K562 (cell line): Measurements from ENCODE around the gene CORO6. TPM values are rescaled to one million over a fixed set of nuclear protein-coding genes. Genes with fewer than 3 reads are reported as not detected.

Experiments
- ATF7 ChIP-seq: fragments of 450-650 bp; IDR thresholded peaks from 2 replicates; pipeline ENCODE4 v1.7.1; 2014; ENCODE audit warnings: mild to moderate bottlenecking, moderate library complexity
- GATAD2B ChIP-seq: fragments of 450-650 bp; IDR thresholded peaks from 2 replicates; pipeline ENCODE4 v1.6.1; 2017; ENCODE audit warnings: mild to moderate bottlenecking, borderline replicate concordance
- HMGN3 ChIP-seq: IDR thresholded peaks from 2 replicates; pipeline ENCODE4 v1.6.1; 2011; ENCODE audit warnings: borderline replicate concordance, low read depth, mild to moderate bottlenecking, mixed read lengths, low read length; ENCODE audit not compliant: insufficient read length; ENCODE audit errors: extremely low read depth
- KLF1 ChIP-seq: fragments of 450-650 bp; IDR thresholded peaks from 2 replicates; pipeline ENCODE4 v1.6.1; 2016; ENCODE audit warnings: missing genetic modification characterization, missing compliant biosample characterization
- NONO ChIP-seq, 2 experiments: fragments of 200-400 bp in 1 of 2; fragments of 450-650 bp in 1 of 2; formaldehyde crosslinking in 1 of 2; IDR thresholded peaks; 2 replicates each; pipeline ENCODE4 v1.6.1; 2017; ENCODE audit warnings: low read depth in 2 of 2, mild to moderate bottlenecking in 2 of 2, moderate library complexity in 2 of 2, low read length in 1 of 2
- NR2C2 ChIP-seq, 2 experiments: fragments of 200-800 bp in 1 of 2; sonication (Bioruptor generic) in 1 of 2; sonication (generic) in 1 of 2; formaldehyde crosslinking in 1 of 2; IDR thresholded peaks; 2 replicates each; pipeline versions ENCODE4 v1.6.1 to v1.8.0; 2016 to 2022; ENCODE audit warnings: mild to moderate bottlenecking in 1 of 2, missing compliant biosample characterization in 1 of 2, missing genetic modification characterization in 1 of 2, missing genetic modification reagents in 1 of 2
- PHB ChIP-seq: fragments of 250-450 bp; sonication (Bioruptor Pico); IDR thresholded peaks from 2 replicates; pipeline ENCODE4 v1.5.0; 2021
- RBFOX2 ChIP-seq: fragments of 200-400 bp; formaldehyde crosslinking; IDR thresholded peaks from 2 replicates; pipeline ENCODE4 v1.6.1; 2017; ENCODE audit warnings: low read depth, mild to moderate bottlenecking, low read length, moderate library complexity
- ZBTB7A ChIP-seq: IDR thresholded peaks from 2 replicates; pipeline ENCODE4 v1.6.1; 2011; ENCODE audit warnings: low read depth, mild to moderate bottlenecking, low read length, moderate library complexity, borderline replicate concordance; ENCODE audit not compliant: control insufficient read depth
- ZNF143 ChIP-seq: sonication (generic); formaldehyde crosslinking; IDR thresholded peaks from 2 replicates; pipeline ENCODE4 v1.9.0; 2022; ENCODE audit warnings: mild to moderate bottlenecking, missing genetic modification reagents
- ZNF175 ChIP-seq: fragments of 200-800 bp; sonication (Bioruptor generic); IDR thresholded peaks from 2 replicates; pipeline ENCODE4 v1.6.1; 2016; ENCODE audit warnings: low read depth, mild to moderate bottlenecking, missing genetic modification characterization, missing compliant biosample characterization
- ZNF347 ChIP-seq: fragments of 450-650 bp; formaldehyde crosslinking; IDR thresholded peaks from 2 replicates; pipeline ENCODE4 v1.4.0; 2020; ENCODE audit warnings: low read depth, mild to moderate bottlenecking, moderate library complexity
- ZNF668 ChIP-seq: fragments of 250-450 bp; sonication (Bioruptor Pico); IDR thresholded peaks from 2 replicates; pipeline ENCODE4 v1.8.0; 2022; ENCODE audit warnings: mild to moderate bottlenecking, inconsistent platforms
- polyA plus RNA-seq, 8 experiments: library from polyadenylated mRNA; depleted of rRNA in 4 of 8; stranded (reverse) in 5 of 8; unstranded in 3 of 8; fragments of >200 nt; fragmentation: Nextera tagmentation in 2 of 8; fragmentation: Illumina TruSeq in 1 of 8; extraction: Ambion mirVana in 2 of 8; extraction: Trizol in 1 of 8; gene quantifications; 2 replicates each; pipeline versions ENCODE4 v1.2.1 to v1.2.3, GENCODE V29; 2011 to 2014; ENCODE audit warnings: inconsistent platforms in 1 of 8, missing spikeins in 1 of 8
- total RNA-seq, 7 experiments: library from RNA; depleted of rRNA in 6 of 7; stranded (reverse); fragments of >200 nt in 6 of 7; fragmentation: Illumina TruSeq in 2 of 7; extraction: Trizol in 2 of 7; gene quantifications; 2 replicates each; pipeline versions ENCODE4 v1.2.1 to v1.2.3, GENCODE V29; 2011 to 2021; ENCODE audit warnings: low replicate concordance in 1 of 7
- TF ChIP-seq, protein P1 (sequence below), 2 experiments: IDR thresholded peaks; 2 replicates each; pipeline ENCODE4 v1.6.1; 2011; ENCODE audit warnings: borderline replicate concordance in 1 of 2, control low read depth in 1 of 2, low read depth in 1 of 2, low read length in 1 of 2, mild to moderate bottlenecking in 1 of 2, mixed read lengths in 1 of 2, moderate library complexity in 1 of 2; ENCODE audit not compliant: insufficient read depth in 1 of 2, insufficient read length in 1 of 2, poor library complexity in 1 of 2, severe bottlenecking in 1 of 2; ENCODE audit errors: extremely low read depth in 1 of 2
- TF ChIP-seq, protein P2 (sequence below): fragments of 200-800 bp; sonication (Bioruptor generic); IDR thresholded peaks from 2 replicates; pipeline ENCODE4 v1.6.1; 2017; ENCODE audit warnings: missing genetic modification characterization, missing compliant biosample characterization
- TF ChIP-seq, protein P3 (sequence below): sonication (generic); formaldehyde crosslinking; IDR thresholded peaks from 2 replicates; pipeline ENCODE4 v1.8.0; 2022; ENCODE audit warnings: mild to moderate bottlenecking, missing genetic modification reagents

CORO6 gene
- total and polyA plus RNA-seq, 9 of the 15 experiments (the other 6 are each of a cell fraction or from before 2014, with no cell fraction given) = 0.04 to 11.9 (median 2.4) TPM

DNA sequence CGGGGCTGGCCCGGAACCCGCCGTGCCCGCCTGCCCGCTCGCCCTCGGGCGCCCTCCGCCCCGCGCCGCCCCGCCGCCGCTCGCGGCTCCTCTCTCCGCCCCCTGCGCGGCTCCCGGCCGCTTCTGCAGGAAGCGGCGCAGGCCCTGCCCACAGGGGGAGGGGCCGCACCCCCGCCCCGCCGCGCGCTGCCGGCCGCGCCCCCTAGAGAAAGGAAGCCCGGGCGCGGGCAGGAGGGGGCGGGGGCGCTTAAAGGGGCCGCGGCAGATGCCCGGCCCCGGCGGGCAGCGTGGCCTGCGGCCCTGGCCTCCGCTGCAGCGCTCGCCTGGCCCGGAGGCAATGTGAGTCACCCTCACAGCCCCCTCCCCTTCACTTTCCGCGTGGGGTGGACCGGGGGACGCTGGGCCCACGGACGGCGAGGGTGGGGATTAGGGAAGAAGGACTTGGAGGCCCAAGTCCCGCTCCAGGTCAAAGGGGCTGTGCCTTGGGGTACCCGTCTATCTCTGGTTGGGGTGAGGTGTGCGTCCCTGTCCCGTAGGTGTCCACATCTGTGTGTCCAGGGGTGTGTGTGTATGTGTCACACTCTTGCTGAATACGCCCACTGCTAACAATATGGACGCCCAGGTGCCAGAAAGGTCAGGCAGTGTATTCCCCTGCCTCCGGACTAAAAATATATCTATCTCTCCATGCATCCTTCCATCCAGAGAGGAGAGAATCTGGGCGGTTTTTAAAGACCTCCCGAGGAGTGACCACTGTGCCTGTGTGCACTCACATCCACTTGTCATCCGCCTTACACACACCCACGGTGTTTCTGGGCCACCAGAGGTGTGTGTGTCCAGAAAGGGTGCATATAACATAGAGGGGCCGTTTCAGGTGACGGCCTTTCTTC lies 32.9 kb downstream of the CORO6 start, which contains the start of gene GIT1 (continued):
- TF ChIP-seq, protein P1, sequence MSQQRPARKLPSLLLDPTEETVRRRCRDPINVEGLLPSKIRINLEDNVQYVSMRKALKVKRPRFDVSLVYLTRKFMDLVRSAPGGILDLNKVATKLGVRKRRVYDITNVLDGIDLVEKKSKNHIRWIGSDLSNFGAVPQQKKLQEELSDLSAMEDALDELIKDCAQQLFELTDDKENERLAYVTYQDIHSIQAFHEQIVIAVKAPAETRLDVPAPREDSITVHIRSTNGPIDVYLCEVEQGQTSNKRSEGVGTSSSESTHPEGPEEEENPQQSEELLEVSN (IDR thresholded peaks at IDR 0.05; ENCODE audit: borderline replicate concordance in 1 of 2, extremely low read depth in 1 of 2, insufficient read depth in 1 of 2, insufficient read length in 1 of 2, low read depth in 1 of 2, low read length in 1 of 2, poor library complexity in 1 of 2, severe bottlenecking in 1 of 2) = peak in 1 of 2 experiments; percentile 72
- TF ChIP-seq NR2C2 (CRISPR knock-in tag; IDR thresholded peaks at IDR 0.05) (no peak), NR2C2 (tag; IDR thresholded peaks at IDR 0.05) (peak; percentile 43; the same call in 1 of the 2 replicates), ATF7 (peak; percentile 39; the same call in 1 of the 2 replicates), PHB (no peak), GATAD2B (peak; percentile 23; the same call in 1 of the 2 replicates), HMGN3 (peak; percentile 74), ZBTB7A (peak; percentile 88), ZNF668 (peak; percentile 53; the same call in 1 of the 2 replicates), ZNF143 (CRISPR knock-in tag) (no peak), ZNF175 (CRISPR knock-in tag) (no peak), KLF1 (tag) (0 out of 2 replicates have a peak, but pooled peaks have one; percentile 32), NONO (IDR thresholded peaks at IDR 0.05; ENCODE audit: low read depth in 2 of 2, low read length in 1 of 2) (peak in 1 of 2 experiments; percentile 57; a peak in 1 of 4 replicates), ZNF347 (CRISPR knock-in tag) (no peak), RBFOX2 (peak; percentile 59)
- TF ChIP-seq, protein P2, sequence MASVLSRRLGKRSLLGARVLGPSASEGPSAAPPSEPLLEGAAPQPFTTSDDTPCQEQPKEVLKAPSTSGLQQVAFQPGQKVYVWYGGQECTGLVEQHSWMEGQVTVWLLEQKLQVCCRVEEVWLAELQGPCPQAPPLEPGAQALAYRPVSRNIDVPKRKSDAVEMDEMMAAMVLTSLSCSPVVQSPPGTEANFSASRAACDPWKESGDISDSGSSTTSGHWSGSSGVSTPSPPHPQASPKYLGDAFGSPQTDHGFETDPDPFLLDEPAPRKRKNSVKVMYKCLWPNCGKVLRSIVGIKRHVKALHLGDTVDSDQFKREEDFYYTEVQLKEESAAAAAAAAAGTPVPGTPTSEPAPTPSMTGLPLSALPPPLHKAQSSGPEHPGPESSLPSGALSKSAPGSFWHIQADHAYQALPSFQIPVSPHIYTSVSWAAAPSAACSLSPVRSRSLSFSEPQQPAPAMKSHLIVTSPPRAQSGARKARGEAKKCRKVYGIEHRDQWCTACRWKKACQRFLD (CRISPR knock-in tag) = no peak
- TF ChIP-seq, protein P3, sequence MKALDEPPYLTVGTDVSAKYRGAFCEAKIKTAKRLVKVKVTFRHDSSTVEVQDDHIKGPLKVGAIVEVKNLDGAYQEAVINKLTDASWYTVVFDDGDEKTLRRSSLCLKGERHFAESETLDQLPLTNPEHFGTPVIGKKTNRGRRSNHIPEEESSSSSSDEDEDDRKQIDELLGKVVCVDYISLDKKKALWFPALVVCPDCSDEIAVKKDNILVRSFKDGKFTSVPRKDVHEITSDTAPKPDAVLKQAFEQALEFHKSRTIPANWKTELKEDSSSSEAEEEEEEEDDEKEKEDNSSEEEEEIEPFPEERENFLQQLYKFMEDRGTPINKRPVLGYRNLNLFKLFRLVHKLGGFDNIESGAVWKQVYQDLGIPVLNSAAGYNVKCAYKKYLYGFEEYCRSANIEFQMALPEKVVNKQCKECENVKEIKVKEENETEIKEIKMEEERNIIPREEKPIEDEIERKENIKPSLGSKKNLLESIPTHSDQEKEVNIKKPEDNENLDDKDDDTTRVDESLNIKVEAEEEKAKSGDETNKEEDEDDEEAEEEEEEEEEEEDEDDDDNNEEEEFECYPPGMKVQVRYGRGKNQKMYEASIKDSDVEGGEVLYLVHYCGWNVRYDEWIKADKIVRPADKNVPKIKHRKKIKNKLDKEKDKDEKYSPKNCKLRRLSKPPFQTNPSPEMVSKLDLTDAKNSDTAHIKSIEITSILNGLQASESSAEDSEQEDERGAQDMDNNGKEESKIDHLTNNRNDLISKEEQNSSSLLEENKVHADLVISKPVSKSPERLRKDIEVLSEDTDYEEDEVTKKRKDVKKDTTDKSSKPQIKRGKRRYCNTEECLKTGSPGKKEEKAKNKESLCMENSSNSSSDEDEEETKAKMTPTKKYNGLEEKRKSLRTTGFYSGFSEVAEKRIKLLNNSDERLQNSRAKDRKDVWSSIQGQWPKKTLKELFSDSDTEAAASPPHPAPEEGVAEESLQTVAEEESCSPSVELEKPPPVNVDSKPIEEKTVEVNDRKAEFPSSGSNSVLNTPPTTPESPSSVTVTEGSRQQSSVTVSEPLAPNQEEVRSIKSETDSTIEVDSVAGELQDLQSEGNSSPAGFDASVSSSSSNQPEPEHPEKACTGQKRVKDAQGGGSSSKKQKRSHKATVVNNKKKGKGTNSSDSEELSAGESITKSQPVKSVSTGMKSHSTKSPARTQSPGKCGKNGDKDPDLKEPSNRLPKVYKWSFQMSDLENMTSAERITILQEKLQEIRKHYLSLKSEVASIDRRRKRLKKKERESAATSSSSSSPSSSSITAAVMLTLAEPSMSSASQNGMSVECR (CRISPR knock-in tag) = 0 out of 2 replicates have a peak, but pooled peaks have one; percentile 18
